Measurements from ENCODE around the gene DNAJB7. TPM values are rescaled to one million over a fixed set of nuclear protein-coding genes. Genes with fewer than 3 reads are reported as not detected.
A peak's percentile ranks its signal among the peaks of the same experiment; 100 is the strongest.

Gene DNAJB7
- total and polyA plus RNA-seq, 10 of the 15 experiments (the other 5 are each of a cell fraction or from before 2014, with no cell fraction given), result 0.03 to 0.70 (median 0.29) TPM; not detected in 6

GRCh38 chr22:40855979-40856512 lies 5.9 kb downstream of the DNAJB7 start (continued):
- TF ChIP-seq ZBTB33 (IDR thresholded peaks at IDR 0.05) (no peak; the same call in 1 of the 2 replicates), ATF3 (IDR thresholded peaks at IDR 0.05; ENCODE audit: borderline replicate concordance, extremely low read depth, low read depth, low read length) (no peak), CTCF (IDR thresholded peaks at IDR 0.05 in 2 of 3, conservative IDR thresholded peaks at IDR 0.05 in 1 of 3; ENCODE audit: control insufficient read depth in 2 of 3, extremely low read depth in 1 of 3, insufficient read depth in 1 of 3, low read depth in 3 of 3, low read length in 3 of 3) (no peak), PAX8 (IDR thresholded peaks at IDR 0.05) (no peak), YY1 (IDR thresholded peaks at IDR 0.05; ENCODE audit: low read depth, low read length) (no peak), BRCA1 (IDR thresholded peaks at IDR 0.05; ENCODE audit: low read depth, low read length) (no peak), HDGF (IDR thresholded peaks at IDR 0.05) (peak; percentile 74; the same call in 1 of the 2 replicates), WRNIP1 (IDR thresholded peaks at IDR 0.05; ENCODE audit: borderline replicate concordance, low read depth, low read length) (no peak), HCFC1 (IDR thresholded peaks at IDR 0.05; ENCODE audit: low read length) (no peak), GATAD2B (conservative IDR thresholded peaks at IDR 0.05; ENCODE audit: low read depth) (peak; percentile 82; the same call in 1 of the 2 replicates), CHD4 (IDR thresholded peaks at IDR 0.05) (no peak), RFX5 (IDR thresholded peaks at IDR 0.05; ENCODE audit: low read depth, low read length) (no peak), ZBTB4 (CRISPR knock-in tag; IDR thresholded peaks at IDR 0.05) (no peak)
